HEK293 (cell line): ENCODE results near the gene ZNF318.

Source experiments
- CTCF ChIP-seq: fragments of 450-650 bp; formaldehyde crosslinking; IDR thresholded peaks from 2 replicates; pipeline ENCODE4 v1.5.1; 2016; ENCODE audit warnings: missing biosample characterization, missing genetic modification characterization
- GLI4 ChIP-seq: fragments of 450-650 bp; formaldehyde crosslinking; IDR thresholded peaks from 2 replicates; pipeline ENCODE4 v1.5.1; 2016; ENCODE audit warnings: missing biosample characterization, missing genetic modification characterization
- TRIM28 ChIP-seq: IDR thresholded peaks from 2 replicates; pipeline ENCODE4 v1.6.1; 2011; ENCODE audit warnings: low read length, control low read depth, borderline replicate concordance
- ZBTB7A ChIP-seq: fragments of 450-650 bp; formaldehyde crosslinking; IDR thresholded peaks from 2 replicates; pipeline ENCODE4 v1.5.1; 2016; ENCODE audit warnings: low read depth, missing biosample characterization, missing genetic modification characterization
- ZNF16 ChIP-seq: fragments of 450-650 bp; formaldehyde crosslinking; IDR thresholded peaks from 2 replicates; pipeline ENCODE4 v1.5.1; 2016; ENCODE audit warnings: low read depth, missing biosample characterization, missing genetic modification characterization
- ZNF184 ChIP-seq: fragments of 450-650 bp; IDR thresholded peaks from 2 replicates; pipeline ENCODE4 v1.5.1; 2018; ENCODE audit warnings: missing biosample characterization, mild to moderate bottlenecking, missing genetic modification characterization
- ZNF223 ChIP-seq: fragments of 450-650 bp; formaldehyde crosslinking; IDR thresholded peaks from 2 replicates; pipeline ENCODE4 v1.5.1; 2016; ENCODE audit warnings: missing biosample characterization, missing genetic modification characterization
- ZNF302 ChIP-seq: fragments of 450-650 bp; formaldehyde crosslinking; IDR thresholded peaks from 2 replicates; pipeline ENCODE4 v1.5.1; 2016; ENCODE audit warnings: missing biosample characterization, missing genetic modification characterization, low read depth
- ZNF404 ChIP-seq: fragments of 450-650 bp; formaldehyde crosslinking; IDR thresholded peaks from 2 replicates; pipeline ENCODE4 v1.5.1; 2017; ENCODE audit warnings: missing biosample characterization, missing genetic modification characterization
- ZNF629 ChIP-seq: fragments of 450-650 bp; formaldehyde crosslinking; IDR thresholded peaks from 2 replicates; pipeline ENCODE4 v1.5.1; 2017; ENCODE audit warnings: missing biosample characterization, missing genetic modification characterization
- ZNF785 ChIP-seq: fragments of 450-650 bp; formaldehyde crosslinking; IDR thresholded peaks from 2 replicates; pipeline ENCODE4 v1.5.1; 2016; ENCODE audit warnings: missing biosample characterization, missing genetic modification characterization
- TF ChIP-seq, protein P1 (sequence below): fragments of 450-650 bp; formaldehyde crosslinking; IDR thresholded peaks from 2 replicates; pipeline ENCODE4 v1.5.1; 2016; ENCODE audit warnings: missing biosample characterization, missing genetic modification characterization
- TF ChIP-seq, protein P2 (sequence below): fragments of 450-650 bp; formaldehyde crosslinking; conservative IDR thresholded peaks from 2 replicates; pipeline ENCODE4 v1.5.1; 2016; ENCODE audit warnings: low read depth, missing biosample characterization, missing genetic modification characterization

DNA sequence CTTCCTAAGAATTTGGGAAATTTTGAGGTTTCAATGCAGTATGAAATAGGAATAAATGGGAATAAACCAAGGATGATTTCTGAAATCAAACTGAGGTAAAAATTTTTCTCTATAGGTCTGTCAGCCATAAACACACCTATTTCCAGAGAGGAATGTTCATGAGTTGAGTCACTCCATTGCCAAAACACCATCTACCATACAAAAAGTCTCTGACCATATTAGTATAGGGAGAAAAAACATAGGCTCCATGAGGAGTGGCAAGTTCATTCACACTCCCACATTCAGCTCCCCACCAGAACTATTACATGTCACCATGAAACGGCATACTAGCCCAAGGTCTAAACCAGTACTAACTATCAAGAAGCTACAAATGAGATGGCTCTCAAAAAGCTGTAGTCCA lies 9.6 kb downstream of the ZNF318 start:
- TF ChIP-seq CTCF = no peak
- TF ChIP-seq ZNF785 = no peak
- no peak for TF ChIP-seq ZNF629
- no peak for TF ChIP-seq ZNF302 (tag by site-specific recombination)
- TF ChIP-seq TRIM28 = no peak
- no peak for TF ChIP-seq ZNF16 (tag by site-specific recombination)
- TF ChIP-seq GLI4 (tag by site-specific recombination) = no peak
- TF ChIP-seq ZBTB7A = no peak
- no peak for TF ChIP-seq ZNF404 (tag by site-specific recombination)
- TF ChIP-seq ZNF184 (tag by site-specific recombination) = no peak
- TF ChIP-seq, protein P1, sequence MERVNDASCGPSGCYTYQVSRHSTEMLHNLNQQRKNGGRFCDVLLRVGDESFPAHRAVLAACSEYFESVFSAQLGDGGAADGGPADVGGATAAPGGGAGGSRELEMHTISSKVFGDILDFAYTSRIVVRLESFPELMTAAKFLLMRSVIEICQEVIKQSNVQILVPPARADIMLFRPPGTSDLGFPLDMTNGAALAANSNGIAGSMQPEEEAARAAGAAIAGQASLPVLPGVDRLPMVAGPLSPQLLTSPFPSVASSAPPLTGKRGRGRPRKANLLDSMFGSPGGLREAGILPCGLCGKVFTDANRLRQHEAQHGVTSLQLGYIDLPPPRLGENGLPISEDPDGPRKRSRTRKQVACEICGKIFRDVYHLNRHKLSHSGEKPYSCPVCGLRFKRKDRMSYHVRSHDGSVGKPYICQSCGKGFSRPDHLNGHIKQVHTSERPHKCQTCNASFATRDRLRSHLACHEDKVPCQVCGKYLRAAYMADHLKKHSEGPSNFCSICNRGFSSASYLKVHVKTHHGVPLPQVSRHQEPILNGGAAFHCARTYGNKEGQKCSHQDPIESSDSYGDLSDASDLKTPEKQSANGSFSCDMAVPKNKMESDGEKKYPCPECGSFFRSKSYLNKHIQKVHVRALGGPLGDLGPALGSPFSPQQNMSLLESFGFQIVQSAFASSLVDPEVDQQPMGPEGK (tag by site-specific recombination) = no peak
- TF ChIP-seq ZNF223 = no peak
- TF ChIP-seq, protein P2, sequence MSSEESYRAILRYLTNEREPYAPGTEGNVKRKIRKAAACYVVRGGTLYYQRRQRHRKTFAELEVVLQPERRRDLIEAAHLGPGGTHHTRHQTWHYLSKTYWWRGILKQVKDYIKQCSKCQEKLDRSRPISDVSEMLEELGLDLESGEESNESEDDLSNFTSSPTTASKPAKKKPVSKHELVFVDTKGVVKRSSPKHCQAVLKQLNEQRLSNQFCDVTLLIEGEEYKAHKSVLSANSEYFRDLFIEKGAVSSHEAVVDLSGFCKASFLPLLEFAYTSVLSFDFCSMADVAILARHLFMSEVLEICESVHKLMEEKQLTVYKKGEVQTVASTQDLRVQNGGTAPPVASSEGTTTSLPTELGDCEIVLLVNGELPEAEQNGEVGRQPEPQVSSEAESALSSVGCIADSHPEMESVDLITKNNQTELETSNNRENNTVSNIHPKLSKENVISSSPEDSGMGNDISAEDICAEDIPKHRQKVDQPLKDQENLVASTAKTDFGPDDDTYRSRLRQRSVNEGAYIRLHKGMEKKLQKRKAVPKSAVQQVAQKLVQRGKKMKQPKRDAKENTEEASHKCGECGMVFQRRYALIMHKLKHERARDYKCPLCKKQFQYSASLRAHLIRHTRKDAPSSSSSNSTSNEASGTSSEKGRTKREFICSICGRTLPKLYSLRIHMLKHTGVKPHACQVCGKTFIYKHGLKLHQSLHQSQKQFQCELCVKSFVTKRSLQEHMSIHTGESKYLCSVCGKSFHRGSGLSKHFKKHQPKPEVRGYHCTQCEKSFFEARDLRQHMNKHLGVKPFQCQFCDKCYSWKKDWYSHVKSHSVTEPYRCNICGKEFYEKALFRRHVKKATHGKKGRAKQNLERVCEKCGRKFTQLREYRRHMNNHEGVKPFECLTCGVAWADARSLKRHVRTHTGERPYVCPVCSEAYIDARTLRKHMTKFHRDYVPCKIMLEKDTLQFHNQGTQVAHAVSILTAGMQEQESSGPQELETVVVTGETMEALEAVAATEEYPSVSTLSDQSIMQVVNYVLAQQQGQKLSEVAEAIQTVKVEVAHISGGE (tag by site-specific recombination) = no peak
